Measurements from ENCODE around the gene SYNPO2.

Gene SYNPO2

DNA sequence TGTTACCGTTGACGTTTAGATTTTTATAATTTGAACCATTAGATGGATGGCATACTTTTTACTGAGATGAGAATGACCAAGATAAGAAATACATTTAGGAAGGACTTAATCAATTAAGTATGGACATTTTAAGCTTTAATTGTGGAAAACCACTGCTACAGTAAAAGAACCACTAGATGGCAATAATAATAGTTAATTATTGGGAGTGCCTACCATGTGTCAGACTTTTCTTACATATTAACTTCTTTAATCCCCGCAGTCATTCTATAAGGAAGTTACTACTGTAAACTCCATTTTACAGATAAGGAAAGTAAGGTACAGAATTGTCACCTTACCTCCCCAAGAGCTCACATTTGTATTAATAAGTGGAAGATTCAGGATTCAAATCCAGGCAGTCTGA, 198.5 kb downstream of the SYNPO2 start:
- TF ChIP-seq, protein P1, sequence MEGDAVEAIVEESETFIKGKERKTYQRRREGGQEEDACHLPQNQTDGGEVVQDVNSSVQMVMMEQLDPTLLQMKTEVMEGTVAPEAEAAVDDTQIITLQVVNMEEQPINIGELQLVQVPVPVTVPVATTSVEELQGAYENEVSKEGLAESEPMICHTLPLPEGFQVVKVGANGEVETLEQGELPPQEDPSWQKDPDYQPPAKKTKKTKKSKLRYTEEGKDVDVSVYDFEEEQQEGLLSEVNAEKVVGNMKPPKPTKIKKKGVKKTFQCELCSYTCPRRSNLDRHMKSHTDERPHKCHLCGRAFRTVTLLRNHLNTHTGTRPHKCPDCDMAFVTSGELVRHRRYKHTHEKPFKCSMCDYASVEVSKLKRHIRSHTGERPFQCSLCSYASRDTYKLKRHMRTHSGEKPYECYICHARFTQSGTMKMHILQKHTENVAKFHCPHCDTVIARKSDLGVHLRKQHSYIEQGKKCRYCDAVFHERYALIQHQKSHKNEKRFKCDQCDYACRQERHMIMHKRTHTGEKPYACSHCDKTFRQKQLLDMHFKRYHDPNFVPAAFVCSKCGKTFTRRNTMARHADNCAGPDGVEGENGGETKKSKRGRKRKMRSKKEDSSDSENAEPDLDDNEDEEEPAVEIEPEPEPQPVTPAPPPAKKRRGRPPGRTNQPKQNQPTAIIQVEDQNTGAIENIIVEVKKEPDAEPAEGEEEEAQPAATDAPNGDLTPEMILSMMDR (IDR thresholded peaks at IDR 0.05; ENCODE audit: low read depth, low read length), result peak; percentile 34
- DNase-seq (ENCODE audit: extremely low read depth, low read depth), result no peak

DNA sequence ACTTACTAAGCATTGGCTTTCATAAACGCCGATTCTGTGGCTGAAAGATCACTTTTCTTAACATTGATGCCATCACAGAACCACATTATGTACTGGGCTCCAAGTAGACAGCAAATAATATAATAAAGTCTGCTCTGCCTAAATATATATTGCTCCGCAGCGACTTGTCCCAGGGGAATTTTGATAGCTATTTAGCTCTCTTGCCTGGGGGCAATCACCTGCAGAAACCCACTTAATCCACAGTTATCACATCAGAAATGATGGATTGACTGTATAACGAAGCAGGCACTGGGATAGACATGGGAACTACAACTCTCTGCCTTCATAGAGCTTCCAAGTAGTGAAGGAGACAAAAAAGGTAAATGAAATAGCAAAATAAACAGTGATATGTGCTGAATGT, 199.0 kb downstream of the SYNPO2 start:
- TF ChIP-seq, protein P1 (IDR thresholded peaks at IDR 0.05; ENCODE audit: low read depth, low read length), result no peak

DNA sequence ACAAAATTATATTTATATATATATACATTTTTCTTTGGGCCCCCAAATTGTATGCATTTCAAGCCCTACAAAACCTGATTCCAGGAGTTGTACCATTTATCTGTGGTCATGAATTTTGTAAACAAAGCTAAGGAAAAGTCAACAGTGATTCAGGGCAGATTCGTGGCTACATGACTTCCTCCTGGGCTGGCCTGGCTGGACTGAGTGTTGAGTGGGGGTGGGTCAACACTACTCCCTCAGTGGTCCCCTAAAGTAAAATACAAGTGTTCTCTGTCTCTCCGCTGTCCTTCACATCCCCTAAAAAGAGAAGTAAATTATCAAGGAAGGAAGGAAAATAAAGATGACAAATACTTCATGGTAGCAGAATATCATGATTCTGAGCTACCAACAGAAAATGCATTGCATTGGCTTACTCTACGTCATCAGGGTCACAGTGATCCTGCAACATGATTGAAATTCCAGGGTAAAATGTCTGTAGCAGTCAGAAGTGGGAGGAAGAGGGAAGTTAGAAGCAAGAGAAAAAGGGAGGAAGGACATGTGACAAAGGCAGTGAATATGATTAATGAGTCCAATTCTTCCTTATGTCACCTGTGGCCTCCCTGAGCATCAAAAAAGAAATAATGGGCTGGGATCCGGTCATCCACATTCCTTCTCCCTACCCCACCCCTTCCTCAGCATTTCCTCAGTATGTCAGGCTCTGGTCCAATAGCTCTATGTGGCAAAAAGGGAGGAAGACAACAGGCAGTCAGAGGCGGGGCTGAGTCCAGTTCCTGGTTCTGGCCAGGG, 204.6 kb downstream of the SYNPO2 start:
- TF ChIP-seq, protein P1 (IDR thresholded peaks at IDR 0.05; ENCODE audit: low read depth, low read length), result no peak
- no peak for DNase-seq (ENCODE audit: extremely low read depth, low read depth)

More for the DNA sequence above, 199.0 kb downstream of the SYNPO2 start:
- DNase-seq (ENCODE audit: extremely low read depth, low read depth), result no peak

DNA sequence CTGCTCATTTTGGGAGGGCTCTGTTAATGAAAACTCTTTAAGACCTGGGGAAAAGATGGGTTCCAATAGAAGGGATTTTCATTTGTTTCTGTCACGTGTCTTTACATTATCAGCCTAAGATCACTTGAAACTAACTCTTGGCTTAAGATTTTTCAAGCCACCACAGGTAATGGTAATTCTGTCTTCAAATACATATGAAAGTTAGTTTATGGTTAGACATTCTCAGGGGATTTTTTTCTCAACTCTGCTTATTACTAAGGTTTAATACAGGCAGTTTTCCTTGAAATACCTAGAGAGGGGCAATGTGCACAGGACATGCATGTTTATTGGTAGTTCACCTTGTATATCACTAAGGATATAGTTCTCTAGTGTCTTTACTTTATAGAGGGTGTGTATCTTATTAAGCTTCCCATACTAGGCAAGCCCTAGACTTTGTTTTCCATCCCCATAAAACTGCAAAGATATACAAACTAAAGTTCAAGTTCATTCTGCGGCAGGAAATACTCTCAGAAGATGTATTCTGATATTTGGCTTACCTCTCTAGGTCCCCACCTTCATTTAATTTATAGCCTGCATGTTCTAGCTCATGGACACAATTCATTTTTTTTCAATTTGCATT, 208.7 kb downstream of the SYNPO2 start:
- TF ChIP-seq, protein P1 (IDR thresholded peaks at IDR 0.05; ENCODE audit: low read depth, low read length), result no peak
- DNase-seq (ENCODE audit: extremely low read depth, low read depth), result no peak

DNA sequence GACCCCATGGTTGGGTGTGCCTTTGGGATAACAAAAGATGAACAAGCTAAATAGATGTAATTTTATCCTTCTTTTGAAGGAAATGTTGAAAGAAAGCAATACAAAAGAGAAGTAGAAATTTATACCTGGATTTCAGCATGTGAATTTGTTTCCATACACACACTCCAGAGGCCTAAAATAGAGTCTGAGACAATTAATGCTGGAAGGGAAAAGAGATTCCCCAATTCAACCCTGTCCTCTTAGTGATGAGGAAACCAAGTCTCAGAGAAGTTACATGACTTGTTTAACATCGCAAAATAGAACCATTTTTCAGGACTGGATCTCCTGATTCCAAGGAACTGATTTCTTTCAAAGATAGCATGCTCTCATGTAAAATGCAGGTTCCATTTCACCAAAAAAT, 209.7 kb downstream of the SYNPO2 start:
- TF ChIP-seq, protein P1 (IDR thresholded peaks at IDR 0.05; ENCODE audit: low read depth, low read length), result no peak
- no peak for DNase-seq (ENCODE audit: extremely low read depth, low read depth)

DNA sequence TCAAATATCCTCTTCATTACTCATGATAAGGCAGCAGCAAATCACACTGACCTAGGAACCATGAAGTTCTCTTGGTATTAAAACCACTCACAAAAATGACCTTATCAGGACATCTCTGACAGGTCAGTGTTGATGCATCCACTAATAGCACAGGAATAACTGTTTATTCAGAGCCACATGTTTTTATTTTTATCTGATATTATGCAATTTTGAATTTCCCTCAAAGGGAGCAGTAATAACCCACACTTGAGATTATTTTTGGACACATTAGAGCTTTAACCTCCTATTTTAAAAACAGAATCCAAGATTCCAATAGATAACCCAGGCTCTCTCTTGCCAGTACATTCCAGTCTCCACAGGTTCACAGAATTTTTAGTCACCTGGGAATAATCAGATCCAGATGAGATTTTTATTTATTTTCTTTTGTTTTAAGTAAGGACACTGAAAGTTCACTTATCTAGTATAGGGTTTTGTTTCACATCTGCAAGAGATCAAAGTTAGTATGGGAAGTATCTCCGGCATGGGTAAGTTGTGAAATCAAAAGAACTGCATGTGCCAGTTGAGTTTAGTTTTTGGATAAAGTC, 210.7 kb downstream of the SYNPO2 start:
- TF ChIP-seq, protein P1 (IDR thresholded peaks at IDR 0.05; ENCODE audit: low read depth, low read length), result no peak
- DNase-seq (ENCODE audit: extremely low read depth, low read depth), result peak; percentile 45

DNA sequence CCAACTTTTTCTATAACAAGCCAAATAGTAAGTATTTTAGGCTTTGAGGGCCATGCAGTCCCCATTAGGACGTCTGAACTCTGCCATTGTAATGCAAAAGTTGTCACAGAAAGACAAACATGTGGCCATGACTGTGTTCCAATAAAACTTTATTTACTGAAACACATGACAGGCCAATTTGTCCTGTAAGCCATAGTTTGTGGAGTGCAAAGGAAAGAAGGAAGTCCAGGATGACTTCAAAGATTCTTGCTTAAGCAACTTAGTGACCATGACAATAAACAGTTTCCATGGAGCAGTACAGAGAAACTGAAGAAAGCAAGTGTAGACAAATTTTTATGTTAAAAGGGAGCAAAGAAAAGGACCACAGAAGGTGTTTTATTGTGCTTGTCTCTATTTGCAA, 212.0 kb downstream of the SYNPO2 start:
- TF ChIP-seq, protein P1 (IDR thresholded peaks at IDR 0.05; ENCODE audit: low read depth, low read length), result no peak
- no peak for DNase-seq (ENCODE audit: extremely low read depth, low read depth)

All from AG09319 (cell line).